Measurements from ENCODE around the gene INS. TPM values are rescaled to one million over a fixed set of nuclear protein-coding genes. Genes with fewer than 3 reads are reported as not detected.

The INS gene
- total and polyA plus RNA-seq, 2 of the 13 experiments (the other 11 are each of a cell fraction or from before 2014, with no cell fraction given) = not detected

GRCh38 chr11:2132874-2133240 is 28.2 kb downstream of the INS start (continued):
- TF ChIP-seq NCOA5 (CRISPR knock-in tag; IDR thresholded peaks at IDR 0.05) (no peak), KLF11 (CRISPR knock-in tag; IDR thresholded peaks at IDR 0.05) (no peak), ZNF335 (CRISPR knock-in tag; IDR thresholded peaks at IDR 0.05) (no peak), ZBTB49 (CRISPR knock-in tag; IDR thresholded peaks at IDR 0.05; ENCODE audit: borderline replicate concordance) (no peak), KLF12 (CRISPR knock-in tag; IDR thresholded peaks at IDR 0.05; ENCODE audit: borderline replicate concordance) (peak; percentile 58; the same call in 1 of the 2 replicates), ZNF143 (CRISPR knock-in tag; IDR thresholded peaks at IDR 0.05) (no peak), ZHX2 (IDR thresholded peaks at IDR 0.05; ENCODE audit: low read depth) (no peak), ZHX2 (CRISPR knock-in tag; IDR thresholded peaks at IDR 0.05; ENCODE audit: borderline replicate concordance) (no peak), RXRB (CRISPR knock-in tag; IDR thresholded peaks at IDR 0.05; ENCODE audit: borderline replicate concordance) (no peak), DDIT3 (CRISPR knock-in tag; IDR thresholded peaks at IDR 0.05) (no peak), ERF (CRISPR knock-in tag; IDR thresholded peaks at IDR 0.05) (no peak), NR2F2 (IDR thresholded peaks at IDR 0.05; ENCODE audit: borderline replicate concordance, low read depth) (no peak), ZNF672 (CRISPR knock-in tag; IDR thresholded peaks at IDR 0.05) (no peak)
- TF ChIP-seq, protein P1, sequence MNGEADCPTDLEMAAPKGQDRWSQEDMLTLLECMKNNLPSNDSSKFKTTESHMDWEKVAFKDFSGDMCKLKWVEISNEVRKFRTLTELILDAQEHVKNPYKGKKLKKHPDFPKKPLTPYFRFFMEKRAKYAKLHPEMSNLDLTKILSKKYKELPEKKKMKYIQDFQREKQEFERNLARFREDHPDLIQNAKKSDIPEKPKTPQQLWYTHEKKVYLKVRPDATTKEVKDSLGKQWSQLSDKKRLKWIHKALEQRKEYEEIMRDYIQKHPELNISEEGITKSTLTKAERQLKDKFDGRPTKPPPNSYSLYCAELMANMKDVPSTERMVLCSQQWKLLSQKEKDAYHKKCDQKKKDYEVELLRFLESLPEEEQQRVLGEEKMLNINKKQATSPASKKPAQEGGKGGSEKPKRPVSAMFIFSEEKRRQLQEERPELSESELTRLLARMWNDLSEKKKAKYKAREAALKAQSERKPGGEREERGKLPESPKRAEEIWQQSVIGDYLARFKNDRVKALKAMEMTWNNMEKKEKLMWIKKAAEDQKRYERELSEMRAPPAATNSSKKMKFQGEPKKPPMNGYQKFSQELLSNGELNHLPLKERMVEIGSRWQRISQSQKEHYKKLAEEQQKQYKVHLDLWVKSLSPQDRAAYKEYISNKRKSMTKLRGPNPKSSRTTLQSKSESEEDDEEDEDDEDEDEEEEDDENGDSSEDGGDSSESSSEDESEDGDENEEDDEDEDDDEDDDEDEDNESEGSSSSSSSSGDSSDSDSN (CRISPR knock-in tag; IDR thresholded peaks at IDR 0.05) = no peak
- TF ChIP-seq, protein P2, sequence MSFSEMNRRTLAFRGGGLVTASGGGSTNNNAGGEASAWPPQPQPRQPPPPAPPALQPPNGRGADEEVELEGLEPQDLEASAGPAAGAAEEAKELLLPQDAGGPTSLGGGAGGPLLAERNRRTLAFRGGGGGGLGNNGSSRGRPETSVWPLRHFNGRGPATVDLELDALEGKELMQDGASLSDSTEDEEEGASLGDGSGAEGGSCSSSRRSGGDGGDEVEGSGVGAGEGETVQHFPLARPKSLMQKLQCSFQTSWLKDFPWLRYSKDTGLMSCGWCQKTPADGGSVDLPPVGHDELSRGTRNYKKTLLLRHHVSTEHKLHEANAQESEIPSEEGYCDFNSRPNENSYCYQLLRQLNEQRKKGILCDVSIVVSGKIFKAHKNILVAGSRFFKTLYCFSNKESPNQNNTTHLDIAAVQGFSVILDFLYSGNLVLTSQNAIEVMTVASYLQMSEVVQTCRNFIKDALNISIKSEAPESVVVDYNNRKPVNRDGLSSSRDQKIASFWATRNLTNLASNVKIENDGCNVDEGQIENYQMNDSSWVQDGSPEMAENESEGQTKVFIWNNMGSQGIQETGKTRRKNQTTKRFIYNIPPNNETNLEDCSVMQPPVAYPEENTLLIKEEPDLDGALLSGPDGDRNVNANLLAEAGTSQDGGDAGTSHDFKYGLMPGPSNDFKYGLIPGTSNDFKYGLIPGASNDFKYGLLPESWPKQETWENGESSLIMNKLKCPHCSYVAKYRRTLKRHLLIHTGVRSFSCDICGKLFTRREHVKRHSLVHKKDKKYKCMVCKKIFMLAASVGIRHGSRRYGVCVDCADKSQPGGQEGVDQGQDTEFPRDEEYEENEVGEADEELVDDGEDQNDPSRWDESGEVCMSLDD (CRISPR knock-in tag; IDR thresholded peaks at IDR 0.05; ENCODE audit: borderline replicate concordance) = 0 out of 2 replicates have a peak, but pooled peaks have one; percentile 25
- TF ChIP-seq, protein P3, sequence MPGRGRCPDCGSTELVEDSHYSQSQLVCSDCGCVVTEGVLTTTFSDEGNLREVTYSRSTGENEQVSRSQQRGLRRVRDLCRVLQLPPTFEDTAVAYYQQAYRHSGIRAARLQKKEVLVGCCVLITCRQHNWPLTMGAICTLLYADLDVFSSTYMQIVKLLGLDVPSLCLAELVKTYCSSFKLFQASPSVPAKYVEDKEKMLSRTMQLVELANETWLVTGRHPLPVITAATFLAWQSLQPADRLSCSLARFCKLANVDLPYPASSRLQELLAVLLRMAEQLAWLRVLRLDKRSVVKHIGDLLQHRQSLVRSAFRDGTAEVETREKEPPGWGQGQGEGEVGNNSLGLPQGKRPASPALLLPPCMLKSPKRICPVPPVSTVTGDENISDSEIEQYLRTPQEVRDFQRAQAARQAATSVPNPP (CRISPR knock-in tag; IDR thresholded peaks at IDR 0.05) = no peak

All from HepG2 (cell line).